CD4-positive, alpha-beta T cell (primary cell): ENCODE data around the gene SPRED2. TPM values are rescaled to one million over a fixed set of nuclear protein-coding genes. Genes with fewer than 3 reads are reported as not detected.

Experiments used
- ATAC-seq: fragments of 200-7000 bp; cut with Tn5 transposase; one replicate; pipeline ENCODE4 v1.10.0; 2022; ENCODE audit warnings: mild to moderate bottlenecking; ENCODE audit not compliant: poor library complexity
- CTCF ChIA-PET: fragments of 350-600 bp; sonication (Branson Sonifier 250); formaldehyde crosslinking; loops from one replicate; lab custom pipeline; 2021; ENCODE audit warnings: antibody characterized with exemption, inconsistent platforms; lab: Charles Lee
- POLR2A ChIA-PET: fragments of 350-600 bp; sonication (Branson Sonifier 250); formaldehyde crosslinking; loops from one replicate; lab custom pipeline; 2021; ENCODE audit warnings: antibody characterized with exemption, inconsistent platforms; lab: Charles Lee
- DNase-seq, 14 experiments: peaks; one replicate each; pipeline ENCODE4 v3.0.0-alpha.2; 2013 to 2020; ENCODE audit warnings: mixed read lengths in 2 of 14
- H3K27ac ChIP-seq, 2 donors: one replicate each; pipeline versions ENCODE4 v1.5.1 to v1.7.0; 2013; ENCODE audit warnings: low read length in 2 of 2, low read depth in 1 of 2, mild to moderate bottlenecking in 1 of 2
- H3K27me3 ChIP-seq, 2 experiments: 1 replicate in 1 of 2; 2 replicates in 1 of 2; pipeline versions ENCODE4 v1.6.1 to v1.7.0; 2013; ENCODE audit warnings: low read length in 2 of 2, control low read depth in 1 of 2, mild to moderate bottlenecking in 1 of 2, moderate library complexity in 1 of 2; ENCODE audit not compliant: insufficient read depth in 2 of 2, control insufficient read depth in 1 of 2
- H3K36me3 ChIP-seq: one replicate; pipeline ENCODE4 v1.6.1; 2013; ENCODE audit warnings: low read length, control low read depth; ENCODE audit not compliant: insufficient read depth
- H3K4me1 ChIP-seq: one replicate; pipeline ENCODE4 v1.6.1; 2013; ENCODE audit warnings: low read length, control low read depth; ENCODE audit not compliant: insufficient read depth
- H3K4me3 ChIP-seq: one replicate; pipeline ENCODE4 v1.5.1; 2013; ENCODE audit warnings: mild to moderate bottlenecking, low read length, moderate library complexity
- H3K9me3 ChIP-seq, 2 experiments: 1 replicate in 1 of 2; 2 replicates in 1 of 2; pipeline versions ENCODE4 v1.6.1 to v1.7.0; 2013; ENCODE audit warnings: low read length in 2 of 2, mild to moderate bottlenecking in 2 of 2, control low read depth in 1 of 2, moderate library complexity in 1 of 2; ENCODE audit not compliant: control insufficient read depth in 1 of 2, insufficient read depth in 1 of 2
- H3K27ac Mint-ChIP-seq: one replicate; pipeline ENCODE4 v1.8.0; 2020; ENCODE audit warnings: mixed read lengths
- H3K27me3 Mint-ChIP-seq: one replicate; pipeline ENCODE4 v1.8.0; 2021; ENCODE audit warnings: mixed read lengths
- H3K36me3 Mint-ChIP-seq: one replicate; pipeline ENCODE4 v1.8.0; 2021; ENCODE audit warnings: low read depth, mixed read lengths
- H3K4me1 Mint-ChIP-seq: one replicate; pipeline ENCODE4 v1.8.0; 2021; ENCODE audit warnings: low read depth, mixed read lengths
- H3K4me3 Mint-ChIP-seq: one replicate; pipeline ENCODE4 v1.8.0; 2020; ENCODE audit warnings: mild to moderate bottlenecking, mixed read lengths
- H3K9me3 Mint-ChIP-seq: one replicate; pipeline ENCODE4 v1.8.0; 2020; ENCODE audit warnings: mixed read lengths
- CTCF ChIP-seq: fragments of 200-600 bp; IDR thresholded peaks from one replicate; pipeline ENCODE4 v1.8.0; 2022; ENCODE audit warnings: antibody characterized with exemption, mild to moderate bottlenecking
- intact Hi-C, 2 experiments: fragments of 100-400 bp; cut with DNase I in 1 of 2; cut with micrococcal nuclease in 1 of 2; formaldehyde crosslinking; loops; one replicate each; pipeline versions ENCODE4 v1.15.1 to v1.9.0; 2023 to 2025; cut with DNase I, micrococcal nuclease
- total RNA-seq, 174 experiments: library from RNA in 2 of 174; stranded (reverse) in 2 of 174; gene quantifications; one replicate each; pipeline ENCODE4 v1.2.3 and lab custom pipeline; 2021 to 2026

The SPRED2 gene
- total RNA-seq, 2 experiments from 2014 or later = 2.5 to 2.8 TPM

GRCh38 chr2:65380255-65380654, 52.1 kb downstream of the SPRED2 start:
- ChIA-PET POLR2A (no interaction called here), CTCF (interaction anchor here (0.6 kb wide), 1 partner anchor 13 kb away, joined by 3 read pairs; no protein-coding TSS in a partner anchor)
- TF ChIP-seq CTCF = no peak
- H3K9me3 Mint-ChIP-seq = no peaks in the 10 kb centered on the region
- Histone ChIP-seq H3K4me3 (no peak overlapping the region), H3K36me3 (no peaks in the 10 kb centered on the region), H3K27ac (no peak overlapping the region), H3K4me1 (peaks cover 25% of the 10 kb centered on the region), H3K9me3 (no peaks in the 10 kb centered on the region), H3K27me3 (no peaks in the 10 kb centered on the region)
- no peak overlapping the region for H3K4me3 Mint-ChIP-seq
- H3K4me1 Mint-ChIP-seq = peaks cover 22% of the 10 kb centered on the region
- intact Hi-C loops = loop anchor here (5.0 kb wide), 2 partner anchors 172 to 192 kb away; no protein-coding TSS in a partner anchor
- ATAC-seq (no peak), DNase-seq (no peak)
- H3K27ac Mint-ChIP-seq = no peak overlapping the region
- peaks cover 5% of the 10 kb centered on the region for H3K27me3 Mint-ChIP-seq
- no peaks in the 10 kb centered on the region for H3K36me3 Mint-ChIP-seq

GRCh38 chr2:65379721-65380171, 52.7 kb downstream of the SPRED2 start:
- H3K4me1 Mint-ChIP-seq = peaks cover 22% of the 10 kb centered on the region
- H3K36me3 Mint-ChIP-seq = no peaks in the 10 kb centered on the region
- H3K27me3 Mint-ChIP-seq = peaks cover 5% of the 10 kb centered on the region
- Histone ChIP-seq H3K36me3 (no peaks in the 10 kb centered on the region), H3K27me3 (no peaks in the 10 kb centered on the region), H3K9me3 (no peaks in the 10 kb centered on the region), H3K4me3 (no peak overlapping the region), H3K27ac (no peak overlapping the region), H3K4me1 (peaks cover 25% of the 10 kb centered on the region)
- ATAC-seq (no peak), DNase-seq (no peak)
- CTCF ChIA-PET = no interaction called here
- intact Hi-C loops = loop anchor here (5.0 kb wide), 2 partner anchors 173 to 193 kb away; no protein-coding TSS in a partner anchor
- H3K27ac Mint-ChIP-seq = no peak overlapping the region
- no peak overlapping the region for H3K4me3 Mint-ChIP-seq
- POLR2A ChIA-PET = no interaction called here
- H3K9me3 Mint-ChIP-seq = no peaks in the 10 kb centered on the region
- no peak for TF ChIP-seq CTCF

GRCh38 chr2:65379223-65379622, 53.2 kb downstream of the SPRED2 start:
- Histone ChIP-seq H3K9me3 (no peaks in the 10 kb centered on the region), H3K27ac (no peak overlapping the region), H3K4me1 (peaks cover 27% of the 10 kb centered on the region), H3K27me3 (no peaks in the 10 kb centered on the region), H3K4me3 (no peak overlapping the region), H3K36me3 (no peaks in the 10 kb centered on the region)
- intact Hi-C loops = no loop called here
- ChIA-PET CTCF (no interaction called here), POLR2A (no interaction called here)
- H3K4me3 Mint-ChIP-seq = no peak overlapping the region
- peaks cover 5% of the 10 kb centered on the region for H3K27me3 Mint-ChIP-seq
- peaks cover 22% of the 10 kb centered on the region for H3K4me1 Mint-ChIP-seq
- H3K9me3 Mint-ChIP-seq = no peaks in the 10 kb centered on the region
- H3K36me3 Mint-ChIP-seq = no peaks in the 10 kb centered on the region
- TF ChIP-seq CTCF = no peak
- H3K27ac Mint-ChIP-seq = no peak overlapping the region
- DNase-seq (no peak), ATAC-seq (no peak)
